Measurements from ENCODE around the gene JADE2. TPM values are rescaled to one million over a fixed set of nuclear protein-coding genes. Genes with fewer than 3 reads are reported as not detected.

JADE2 gene
- polyA plus RNA-seq, 3 donors: 2.1 to 10.2 (median 3.1) TPM

- Mint-ChIP-seq H3K36me3 (no peaks in the 10 kb centered on the region), H3K4me3 (no peak overlapping the region), H3K4me1 (peaks cover 23% of the 10 kb centered on the region), H3K9me3 (no peaks in the 10 kb centered on the region), H3K27ac (peak overlapping the region in 1 of 7 donors; percentile 73), H3K27me3 (ENCODE audit: low read depth in 3 of 3) (peaks cover 0 to 6% (median 1%) of the 10 kb centered on the region in 3 donors)
- DNase-seq: no peak
- no peak overlapping the region for H3K9ac ChIP-seq (ENCODE audit: insufficient read depth, low read length, poor library complexity, severe bottlenecking)
- TF ChIP-seq, protein P1, sequence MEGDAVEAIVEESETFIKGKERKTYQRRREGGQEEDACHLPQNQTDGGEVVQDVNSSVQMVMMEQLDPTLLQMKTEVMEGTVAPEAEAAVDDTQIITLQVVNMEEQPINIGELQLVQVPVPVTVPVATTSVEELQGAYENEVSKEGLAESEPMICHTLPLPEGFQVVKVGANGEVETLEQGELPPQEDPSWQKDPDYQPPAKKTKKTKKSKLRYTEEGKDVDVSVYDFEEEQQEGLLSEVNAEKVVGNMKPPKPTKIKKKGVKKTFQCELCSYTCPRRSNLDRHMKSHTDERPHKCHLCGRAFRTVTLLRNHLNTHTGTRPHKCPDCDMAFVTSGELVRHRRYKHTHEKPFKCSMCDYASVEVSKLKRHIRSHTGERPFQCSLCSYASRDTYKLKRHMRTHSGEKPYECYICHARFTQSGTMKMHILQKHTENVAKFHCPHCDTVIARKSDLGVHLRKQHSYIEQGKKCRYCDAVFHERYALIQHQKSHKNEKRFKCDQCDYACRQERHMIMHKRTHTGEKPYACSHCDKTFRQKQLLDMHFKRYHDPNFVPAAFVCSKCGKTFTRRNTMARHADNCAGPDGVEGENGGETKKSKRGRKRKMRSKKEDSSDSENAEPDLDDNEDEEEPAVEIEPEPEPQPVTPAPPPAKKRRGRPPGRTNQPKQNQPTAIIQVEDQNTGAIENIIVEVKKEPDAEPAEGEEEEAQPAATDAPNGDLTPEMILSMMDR (IDR thresholded peaks at IDR 0.05): no peak
- H3K9me3 ChIP-seq (replicated peaks in 1 of 2; ENCODE audit: control insufficient read depth in 1 of 2, insufficient read depth in 1 of 2, low read length in 2 of 2): no peaks in the 10 kb centered on the region
- H3K4me3 ChIP-seq (replicated peaks in 1 of 3; ENCODE audit: low read depth in 2 of 3, low read length in 3 of 3): no peak overlapping the region
- 81% methylated on average over 5 of the region's 12 CpGs for WGBS (ENCODE audit: insufficient coverage)
- intact Hi-C loops (cut with micrococcal nuclease): no loop called here
- H3K4me1 ChIP-seq (ENCODE audit: control insufficient read depth in 1 of 2, insufficient read depth in 2 of 2, low read length in 2 of 2): peaks cover 16 to 22% of the 10 kb centered on the region in 2 donors
- H2AFZ ChIP-seq (ENCODE audit: insufficient read depth, low read depth, low read length, poor library complexity, severe bottlenecking): peak overlapping the region; percentile 75
- no peaks in the 10 kb centered on the region for H3K79me2 ChIP-seq (ENCODE audit: insufficient read depth, low read length)
- no peak overlapping the region for H3K4me2 ChIP-seq (replicated peaks; ENCODE audit: extremely low read depth, low read length, poor library complexity, severe bottlenecking)
- H3K36me3 ChIP-seq (replicated peaks in 1 of 2; ENCODE audit: control insufficient read depth in 1 of 2, insufficient read depth in 2 of 2, low read length in 2 of 2): no peaks in the 10 kb centered on the region
- no peaks in the 10 kb centered on the region for H3K27me3 ChIP-seq (ENCODE audit: control insufficient read depth in 2 of 2, insufficient read depth in 2 of 2, low read length in 2 of 2)
- H3K27ac ChIP-seq (ENCODE audit: low read depth in 1 of 2, low read length in 2 of 2): no peak overlapping the region
- no peaks in the 10 kb centered on the region for H4K20me1 ChIP-seq (ENCODE audit: insufficient read depth, low read length)
These were observed 20.7 kb upstream of the JADE2 start for GRCh38 chr5:134504629-134505300.

- intact Hi-C loops (cut with micrococcal nuclease): no loop called here
- no peak for DNase-seq
- no peak overlapping the region for H3K4me3 Mint-ChIP-seq
- no peaks in the 10 kb centered on the region for H4K20me1 ChIP-seq (ENCODE audit: insufficient read depth, low read length)
- no peaks in the 10 kb centered on the region for H3K79me2 ChIP-seq (ENCODE audit: insufficient read depth, low read length)
- peak overlapping the region; percentile 41 for H2AFZ ChIP-seq (ENCODE audit: insufficient read depth, low read depth, low read length, poor library complexity, severe bottlenecking)
- H3K4me2 ChIP-seq (replicated peaks; ENCODE audit: extremely low read depth, low read length, poor library complexity, severe bottlenecking): no peak overlapping the region
- H3K9me3 ChIP-seq (replicated peaks in 1 of 2; ENCODE audit: control insufficient read depth in 1 of 2, insufficient read depth in 1 of 2, low read length in 2 of 2): no peaks in the 10 kb centered on the region
- no peak overlapping the region for H3K4me3 ChIP-seq (replicated peaks in 1 of 3; ENCODE audit: low read depth in 2 of 3, low read length in 3 of 3)
- peaks cover 23% of the 10 kb centered on the region for H3K4me1 Mint-ChIP-seq
- no peaks in the 10 kb centered on the region for H3K27me3 ChIP-seq (ENCODE audit: control insufficient read depth in 2 of 2, insufficient read depth in 2 of 2, low read length in 2 of 2)
- no peak overlapping the region for H3K27ac ChIP-seq (ENCODE audit: low read depth in 1 of 2, low read length in 2 of 2)
- H3K36me3 Mint-ChIP-seq: no peaks in the 10 kb centered on the region
- H3K27ac Mint-ChIP-seq: no peak overlapping the region
- H3K9me3 Mint-ChIP-seq: no peaks in the 10 kb centered on the region
- TF ChIP-seq, protein P1 (IDR thresholded peaks at IDR 0.05): no peak
- H3K27me3 Mint-ChIP-seq (ENCODE audit: low read depth in 3 of 3): peaks cover 0 to 6% (median 1%) of the 10 kb centered on the region in 3 donors
- 62% methylated on average over 8 of the region's 10 CpGs for WGBS (ENCODE audit: insufficient coverage)
- no peaks in the 10 kb centered on the region for H3K36me3 ChIP-seq (replicated peaks in 1 of 2; ENCODE audit: control insufficient read depth in 1 of 2, insufficient read depth in 2 of 2, low read length in 2 of 2)
- no peak overlapping the region for H3K9ac ChIP-seq (ENCODE audit: insufficient read depth, low read length, poor library complexity, severe bottlenecking)
- peaks cover 16 to 22% of the 10 kb centered on the region in 2 donors for H3K4me1 ChIP-seq (ENCODE audit: control insufficient read depth in 1 of 2, insufficient read depth in 2 of 2, low read length in 2 of 2)
These were observed 19.1 kb upstream of the JADE2 start for GRCh38 chr5:134506054-134507039.
